Measurements from ENCODE around the gene C1orf226. TPM values are rescaled to one million over a fixed set of nuclear protein-coding genes. Genes with fewer than 3 reads are reported as not detected.

Gene C1orf226
- total RNA-seq, 1 experiment from 2014 or later: 3.1 TPM

- no peaks in the 10 kb centered on the region for H3K36me3 Mint-ChIP-seq (ENCODE audit: insufficient read depth, unreplicated experiment)
- CTCF ChIA-PET: interaction anchor here (0.7 to 7.2 kb wide), 5 partner anchors 29 to 330 kb away, joined by 3 to 93 read pairs (median 5); no protein-coding TSS in a partner anchor
Observed at GRCh38 chr1:162386292-162387225, 5.0 kb downstream of the C1orf226 start.

GRCh38 chr1:162387226-162388082 lies 5.9 kb downstream of the C1orf226 start:
- Mint-ChIP-seq H3K36me3 (ENCODE audit: insufficient read depth, unreplicated experiment) (no peaks in the 10 kb centered on the region), H3K4me3 (ENCODE audit: unreplicated experiment) (no peak overlapping the region), H3K27ac (ENCODE audit: low read depth, unreplicated experiment) (peak overlapping the region; percentile 83), H3K27me3 (ENCODE audit: insufficient read depth, unreplicated experiment) (no peaks in the 10 kb centered on the region), H3K9me3 (ENCODE audit: unreplicated experiment) (no peaks in the 10 kb centered on the region), H3K4me1 (ENCODE audit: insufficient read depth, unreplicated experiment) (peaks cover 70% of the 10 kb centered on the region)
- intact Hi-C loops (cut with micrococcal nuclease): loop anchor here (5.0 kb wide), 1 partner anchor 245 kb away; no protein-coding TSS in a partner anchor
- no TSS peak for BruUV-seq (replicated peaks)
- TF ChIP-seq CTCF (IDR thresholded peaks at IDR 0.05; ENCODE audit: unreplicated experiment): no peak
- DNase-seq (ENCODE audit: unreplicated experiment): no peak
- ChIA-PET POLR2A (interaction anchor here (0.6 to 1.2 kb wide), 3 partner anchors 12 to 180 kb away, joined by 3 to 4 read pairs (median 3); no protein-coding TSS in a partner anchor), CTCF (interaction anchor here (0.5 to 7.2 kb wide), 5 partner anchors 17 to 331 kb away, joined by 3 to 93 read pairs (median 3); no protein-coding TSS in a partner anchor)

More at GRCh38 chr1:162386292-162387225, 5.0 kb downstream of the C1orf226 start:
- POLR2A ChIA-PET: interaction anchor here (0.6 to 1.2 kb wide), 4 partner anchors 10 to 179 kb away, joined by 3 to 4 read pairs (median 3); partner anchors contain the start of gene SPATA46
- Mint-ChIP-seq H3K27me3 (ENCODE audit: insufficient read depth, unreplicated experiment) (no peaks in the 10 kb centered on the region), H3K27ac (ENCODE audit: low read depth, unreplicated experiment) (peak overlapping the region; percentile 68), H3K4me3 (ENCODE audit: unreplicated experiment) (no peak overlapping the region), H3K9me3 (ENCODE audit: unreplicated experiment) (no peaks in the 10 kb centered on the region), H3K4me1 (ENCODE audit: insufficient read depth, unreplicated experiment) (peaks cover 71% of the 10 kb centered on the region)
- no TSS peak for BruUV-seq (replicated peaks)
- TF ChIP-seq CTCF (IDR thresholded peaks at IDR 0.05; ENCODE audit: unreplicated experiment): no peak
- intact Hi-C loops (cut with micrococcal nuclease): loop anchor here (5.0 kb wide), 1 partner anchor 244 kb away; no protein-coding TSS in a partner anchor
- no peak for DNase-seq (ENCODE audit: unreplicated experiment)

- no peaks in the 10 kb centered on the region for H3K36me3 Mint-ChIP-seq (ENCODE audit: insufficient read depth, unreplicated experiment)
- peak overlapping the region; percentile 83 for H3K27ac Mint-ChIP-seq (ENCODE audit: low read depth, unreplicated experiment)
- no peaks in the 10 kb centered on the region for H3K9me3 Mint-ChIP-seq (ENCODE audit: unreplicated experiment)
- no TSS peak for BruUV-seq (replicated peaks)
- H3K4me1 Mint-ChIP-seq (ENCODE audit: insufficient read depth, unreplicated experiment): peaks cover 63% of the 10 kb centered on the region
- ChIA-PET CTCF (interaction anchor here (0.7 to 8.0 kb wide), 10 partner anchors 7 to 596 kb away, joined by 3 to 171 read pairs (median 30); partner anchors contain the start of genes C1orf226 and SPATA46), POLR2A (interaction anchor here (1.1 to 2.7 kb wide), 6 partner anchors 8 to 318 kb away, joined by 3 to 23 read pairs (median 4); partner anchors contain the start of genes C1orf226 and NOS1AP)
- H3K27me3 Mint-ChIP-seq (ENCODE audit: insufficient read depth, unreplicated experiment): no peaks in the 10 kb centered on the region
- TF ChIP-seq CTCF (IDR thresholded peaks at IDR 0.05; ENCODE audit: unreplicated experiment): no peak
- intact Hi-C loops (cut with micrococcal nuclease): loop anchor here (5.0 kb wide), 1 partner anchor 246 kb away; no protein-coding TSS in a partner anchor
- no peak overlapping the region for H3K4me3 Mint-ChIP-seq (ENCODE audit: unreplicated experiment)
- DNase-seq (ENCODE audit: unreplicated experiment): no peak
Observed at GRCh38 chr1:162388083-162388594, 6.6 kb downstream of the C1orf226 start.
